HFFc6 (cell line): ENCODE data around the gene ZDHHC21. TPM values are rescaled to one million over a fixed set of nuclear protein-coding genes. Genes with fewer than 3 reads are reported as not detected.

Source experiments
- DNase-seq: peaks from one replicate; pipeline ENCODE4 v3.0.0-alpha.2; 2018
- H3K27ac Mint-ChIP-seq: 2 replicates; pipeline ENCODE4 v1.8.0; 2020; ENCODE audit warnings: mild to moderate bottlenecking, mixed read lengths
- H3K27me3 Mint-ChIP-seq: 2 replicates; pipeline ENCODE4 v1.8.0; 2021; ENCODE audit warnings: mild to moderate bottlenecking, moderate library complexity, mixed read lengths; ENCODE audit not compliant: insufficient read depth
- H3K36me3 Mint-ChIP-seq: 2 replicates; pipeline ENCODE4 v1.8.0; 2021; ENCODE audit warnings: low read depth, mixed read lengths
- H3K4me1 Mint-ChIP-seq: 2 replicates; pipeline ENCODE4 v1.8.0; 2020; ENCODE audit warnings: low read depth, mixed read lengths
- H3K4me3 Mint-ChIP-seq: 2 replicates; pipeline ENCODE4 v1.8.0; 2020; ENCODE audit warnings: mild to moderate bottlenecking, moderate library complexity, mixed read lengths
- H3K9me3 Mint-ChIP-seq: 2 replicates; pipeline ENCODE4 v1.8.0; 2020; ENCODE audit warnings: mild to moderate bottlenecking, mixed read lengths
- CTCF ChIP-seq: fragments of 200-600 bp; sonication (generic); IDR thresholded peaks from 2 replicates; pipeline ENCODE4 v1.5.0; 2021; ENCODE audit warnings: antibody characterized with exemption, mild to moderate bottlenecking
- total RNA-seq, 6 experiments: library from RNA; stranded (reverse); fragmentation: NEBNext Ultra II Directional; extraction: Animal tissue kit (Norgen Biotek cat#: 25700); gene quantifications; 2 replicates in 1 of 6; 3 replicates in 5 of 6; pipeline ENCODE4 v1.2.3, GENCODE V29; 2021

ZDHHC21 gene
- total RNA-seq, 6 experiments from 2014 or later: 6.7 to 10.4 (median 9.0) TPM

- Mint-ChIP-seq H3K4me1 (peaks cover 7% of the 10 kb centered on the region; the same call in 1 of the 2 replicates), H3K9me3 (no peaks in the 10 kb centered on the region), H3K36me3 (peaks cover 6% of the 10 kb centered on the region; the same call in 1 of the 2 replicates), H3K27ac (no peak overlapping the region), H3K27me3 (no peaks in the 10 kb centered on the region), H3K4me3 (no peak overlapping the region)
- TF ChIP-seq CTCF: no peak
- no peak for DNase-seq
Measured at GRCh38 chr9:14662060-14662453, 31.2 kb downstream of the ZDHHC21 start.

GRCh38 chr9:14661421-14662059, 31.7 kb downstream of the ZDHHC21 start:
- no peaks in the 10 kb centered on the region for H3K9me3 Mint-ChIP-seq
- no peak overlapping the region for H3K27ac Mint-ChIP-seq
- H3K36me3 Mint-ChIP-seq: peaks cover 10% of the 10 kb centered on the region
- H3K4me1 Mint-ChIP-seq: peaks cover 7% of the 10 kb centered on the region; the same call in 1 of the 2 replicates
- no peak overlapping the region for H3K4me3 Mint-ChIP-seq
- TF ChIP-seq CTCF: peak; percentile 84
- H3K27me3 Mint-ChIP-seq: no peaks in the 10 kb centered on the region
- DNase-seq: no peak

GRCh38 chr9:14660721-14661120, 32.5 kb downstream of the ZDHHC21 start:
- Mint-ChIP-seq H3K36me3 (peaks cover 18% of the 10 kb centered on the region), H3K27ac (no peak overlapping the region), H3K4me1 (peaks cover 7% of the 10 kb centered on the region; the same call in 1 of the 2 replicates), H3K27me3 (no peaks in the 10 kb centered on the region), H3K9me3 (peaks cover 2% of the 10 kb centered on the region; the same call in 1 of the 2 replicates), H3K4me3 (no peak overlapping the region)
- no peak for TF ChIP-seq CTCF
- DNase-seq: no peak

- Mint-ChIP-seq H3K4me1 (peaks cover 6% of the 10 kb centered on the region; the same call in 1 of the 2 replicates), H3K27me3 (no peaks in the 10 kb centered on the region), H3K9me3 (peaks cover 24% of the 10 kb centered on the region), H3K27ac (no peak overlapping the region), H3K4me3 (no peak overlapping the region), H3K36me3 (peaks cover 42% of the 10 kb centered on the region)
- no peak for TF ChIP-seq CTCF
- DNase-seq: no peak
Measured at GRCh38 chr9:14654932-14655331, 38.3 kb downstream of the ZDHHC21 start.

DNA sequence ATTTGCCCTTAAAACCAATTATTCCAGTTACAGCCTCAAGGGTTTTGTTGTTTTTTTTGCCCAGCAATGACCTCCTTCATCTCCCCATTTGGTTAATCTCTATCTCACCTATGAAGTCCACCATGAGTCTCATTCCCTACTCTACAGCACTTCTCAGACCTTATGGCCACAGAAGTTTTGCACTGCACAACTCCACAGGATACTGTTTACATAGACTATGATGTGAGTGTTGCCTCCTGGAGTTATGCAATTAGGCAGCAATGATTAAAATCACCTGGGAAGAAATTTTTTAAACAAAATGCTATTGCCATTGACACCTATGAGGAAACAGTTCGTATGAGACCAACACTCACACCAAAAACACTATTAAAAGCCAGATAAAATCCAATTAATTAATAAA, 39.7 kb downstream of the ZDHHC21 start:
- no peak overlapping the region for H3K4me3 Mint-ChIP-seq
- peaks cover 42% of the 10 kb centered on the region for H3K36me3 Mint-ChIP-seq
- H3K27ac Mint-ChIP-seq: no peak overlapping the region
- H3K9me3 Mint-ChIP-seq: peaks cover 24% of the 10 kb centered on the region
- H3K27me3 Mint-ChIP-seq: no peaks in the 10 kb centered on the region
- no peak for TF ChIP-seq CTCF
- no peak for DNase-seq
- peaks cover 6% of the 10 kb centered on the region; the same call in 1 of the 2 replicates for H3K4me1 Mint-ChIP-seq
